Measurements from ENCODE around the gene XXYLT1.

XXYLT1 gene

DNA sequence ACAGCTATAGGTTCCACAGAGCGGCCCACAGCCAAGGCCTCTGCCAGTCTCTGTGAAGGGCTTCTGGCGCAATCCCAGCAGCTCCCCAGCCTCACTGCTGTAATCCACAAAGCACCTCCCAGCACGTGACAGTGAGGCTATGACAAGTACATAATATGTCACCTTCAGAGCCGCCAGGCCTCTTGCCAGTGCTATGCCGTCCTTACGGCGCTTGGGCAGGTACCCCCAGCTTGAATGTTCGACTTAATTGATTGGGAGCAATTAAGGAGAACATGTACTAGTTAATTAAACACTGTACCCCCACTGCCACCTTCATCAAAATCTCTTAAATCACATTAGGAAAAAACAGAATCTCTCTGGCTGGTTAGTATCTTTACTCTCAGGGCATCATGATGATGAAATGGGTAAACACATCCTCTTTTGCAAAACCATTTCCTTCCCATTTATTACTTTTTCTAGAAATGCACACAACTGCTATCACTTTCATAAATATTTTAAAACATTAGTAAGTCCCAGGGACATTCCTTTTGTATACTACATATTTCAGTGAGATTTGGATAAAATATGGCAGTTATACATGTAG, 169.9 kb downstream of the XXYLT1 start:
- Histone ChIP-seq H2AFZ (ENCODE audit: low read depth, low read length) (no peak overlapping the region), H3K4me3 (ENCODE audit: insufficient read depth in 1 of 2, low read depth in 1 of 2, low read length in 2 of 2) (no peak overlapping the region), H3K27ac (ENCODE audit: low read length, poor library complexity, severe bottlenecking) (no peak overlapping the region), H3K4ac (ENCODE audit: low read depth in 1 of 2, low read length in 2 of 2) (peak overlapping the region; percentile 20 to 86), H3K23ac (ENCODE audit: low read length in 2 of 2) (no peak overlapping the region), H3K18ac (ENCODE audit: low read depth in 1 of 2, low read length in 2 of 2) (peak overlapping the region; percentile 79 to 84), H2BK5ac (ENCODE audit: low read depth, low read length, poor library complexity, severe bottlenecking) (no peak overlapping the region), H4K91ac (ENCODE audit: low read length) (peak overlapping the region; percentile 90), H2BK120ac (ENCODE audit: low read depth, low read length) (peak overlapping the region; percentile 69), H3K4me1 (ENCODE audit: control insufficient read depth, insufficient read depth, low read depth, low read length) (peaks cover 9% of the 10 kb centered on the region), H2BK15ac (ENCODE audit: low read depth, poor library complexity, severe bottlenecking) (peak overlapping the region; percentile 44), H3K9ac (ENCODE audit: low read length) (peak overlapping the region; percentile 49), H2BK12ac (ENCODE audit: low read length in 2 of 2) (peak overlapping the region; percentile 79 to 82), H3K36me3 (ENCODE audit: control insufficient read depth in 1 of 2, insufficient read depth in 2 of 2, low read depth in 1 of 2, low read length in 2 of 2) (peaks cover 0 to 2% of the 10 kb centered on the region in 2 experiments), H3K4me2 (ENCODE audit: low read length, poor library complexity, severe bottlenecking) (no peak overlapping the region), H3K27me3 (ENCODE audit: control insufficient read depth in 1 of 2, insufficient read depth in 1 of 2, low read length in 2 of 2) (no peaks in the 10 kb centered on the region), H3K79me1 (replicated peaks; ENCODE audit: low read length, poor library complexity, severe bottlenecking) (peaks cover 3% of the 10 kb centered on the region), H4K8ac (ENCODE audit: low read length) (peak overlapping the region; percentile 83), H3K14ac (ENCODE audit: low read length in 2 of 2) (peak overlapping the region in 1 of 2 experiments; percentile 19), H2AK5ac (ENCODE audit: low read length, severe bottlenecking) (peak overlapping the region; percentile 3), H3K9me3 (ENCODE audit: control insufficient read depth, low read length) (no peaks in the 10 kb centered on the region)
- 83% methylated on average over 5 of the region's 8 CpGs for WGBS
- peak; percentile 74 for DNase-seq

DNA sequence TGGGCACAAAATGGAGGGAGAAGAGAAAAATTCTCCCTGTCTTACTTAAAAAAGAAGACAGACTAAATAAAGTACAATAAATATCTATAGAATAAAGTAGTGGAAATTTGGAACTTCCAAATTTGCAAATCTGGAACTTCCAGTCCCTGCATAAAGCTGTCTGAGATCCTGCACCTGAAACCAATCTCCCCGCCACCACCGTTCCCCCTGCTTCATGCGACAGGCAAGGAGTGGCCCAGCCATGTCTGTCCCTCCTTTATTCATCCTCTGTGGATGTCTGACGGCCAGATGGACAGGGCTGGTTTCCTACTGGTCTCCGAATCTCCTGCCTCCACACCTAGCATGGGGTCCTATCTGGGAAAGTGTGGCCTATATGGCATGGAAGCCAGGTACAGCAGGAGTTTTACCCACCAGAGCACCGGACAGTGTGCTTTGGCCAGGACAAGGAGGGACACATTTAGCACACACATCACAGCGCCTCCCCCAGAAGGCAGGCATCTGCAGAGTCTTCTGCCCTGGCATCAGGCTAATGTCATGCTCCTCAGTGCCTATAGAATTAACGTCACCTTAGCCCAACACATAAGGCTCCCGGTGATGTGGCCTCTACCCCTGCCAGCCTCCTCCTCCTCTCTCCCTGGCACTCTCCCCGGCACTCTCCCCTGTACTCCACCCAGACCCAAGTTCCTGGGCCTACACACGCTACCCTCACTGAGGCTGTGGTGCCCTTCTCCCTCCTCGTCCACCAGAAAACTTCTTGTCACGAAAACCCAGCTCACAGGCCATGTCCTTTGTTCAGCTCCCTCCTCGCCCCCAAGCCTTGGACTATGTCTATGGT, 170.8 kb downstream of the XXYLT1 start:
- H2BK12ac ChIP-seq (ENCODE audit: low read length in 2 of 2), result peak overlapping the region; percentile 79 to 93
- H3K18ac ChIP-seq (ENCODE audit: low read depth in 1 of 2, low read length in 2 of 2), result peak overlapping the region in 1 of 2 experiments; percentile 52
- H4K8ac ChIP-seq (ENCODE audit: low read length), result peak overlapping the region; percentile 83
- peaks cover 6% of the 10 kb centered on the region for H3K79me1 ChIP-seq (replicated peaks; ENCODE audit: low read length, poor library complexity, severe bottlenecking)
- peak overlapping the region in 1 of 2 experiments; percentile 44 for H3K14ac ChIP-seq (ENCODE audit: low read length in 2 of 2)
- H2BK15ac ChIP-seq (ENCODE audit: low read depth, poor library complexity, severe bottlenecking), result peak overlapping the region; percentile 75
- H2AK5ac ChIP-seq (ENCODE audit: low read length, severe bottlenecking), result no peak overlapping the region
- H2BK5ac ChIP-seq (ENCODE audit: low read depth, low read length, poor library complexity, severe bottlenecking), result no peak overlapping the region
- H3K23ac ChIP-seq (ENCODE audit: low read length in 2 of 2), result peak overlapping the region in 1 of 2 experiments; percentile 9
- H3K27me3 ChIP-seq (ENCODE audit: control insufficient read depth in 1 of 2, insufficient read depth in 1 of 2, low read length in 2 of 2), result no peaks in the 10 kb centered on the region
- H2AFZ ChIP-seq (ENCODE audit: low read depth, low read length), result no peak overlapping the region
- H4K91ac ChIP-seq (ENCODE audit: low read length), result peak overlapping the region; percentile 74
- H2BK120ac ChIP-seq (ENCODE audit: low read depth, low read length), result peak overlapping the region; percentile 39
- WGBS, result 97% methylated on average over 13 of the region's 14 CpGs
- no peak overlapping the region for H3K4me2 ChIP-seq (ENCODE audit: low read length, poor library complexity, severe bottlenecking)
- peak overlapping the region; percentile 29 to 86 for H3K4ac ChIP-seq (ENCODE audit: low read depth in 1 of 2, low read length in 2 of 2)
- no peaks in the 10 kb centered on the region for H3K9me3 ChIP-seq (ENCODE audit: control insufficient read depth, low read length)
- no peak overlapping the region for H3K27ac ChIP-seq (ENCODE audit: low read length, poor library complexity, severe bottlenecking)
- DNase-seq, result no peak
- H3K36me3 ChIP-seq (ENCODE audit: control insufficient read depth in 1 of 2, insufficient read depth in 2 of 2, low read depth in 1 of 2, low read length in 2 of 2), result peaks cover 0 to 5% of the 10 kb centered on the region in 2 experiments
- H3K4me3 ChIP-seq (ENCODE audit: insufficient read depth in 1 of 2, low read depth in 1 of 2, low read length in 2 of 2), result no peak overlapping the region
- H3K9ac ChIP-seq (ENCODE audit: low read length), result peak overlapping the region; percentile 49
- H3K4me1 ChIP-seq (ENCODE audit: control insufficient read depth, insufficient read depth, low read depth, low read length), result peaks cover 12% of the 10 kb centered on the region

DNA sequence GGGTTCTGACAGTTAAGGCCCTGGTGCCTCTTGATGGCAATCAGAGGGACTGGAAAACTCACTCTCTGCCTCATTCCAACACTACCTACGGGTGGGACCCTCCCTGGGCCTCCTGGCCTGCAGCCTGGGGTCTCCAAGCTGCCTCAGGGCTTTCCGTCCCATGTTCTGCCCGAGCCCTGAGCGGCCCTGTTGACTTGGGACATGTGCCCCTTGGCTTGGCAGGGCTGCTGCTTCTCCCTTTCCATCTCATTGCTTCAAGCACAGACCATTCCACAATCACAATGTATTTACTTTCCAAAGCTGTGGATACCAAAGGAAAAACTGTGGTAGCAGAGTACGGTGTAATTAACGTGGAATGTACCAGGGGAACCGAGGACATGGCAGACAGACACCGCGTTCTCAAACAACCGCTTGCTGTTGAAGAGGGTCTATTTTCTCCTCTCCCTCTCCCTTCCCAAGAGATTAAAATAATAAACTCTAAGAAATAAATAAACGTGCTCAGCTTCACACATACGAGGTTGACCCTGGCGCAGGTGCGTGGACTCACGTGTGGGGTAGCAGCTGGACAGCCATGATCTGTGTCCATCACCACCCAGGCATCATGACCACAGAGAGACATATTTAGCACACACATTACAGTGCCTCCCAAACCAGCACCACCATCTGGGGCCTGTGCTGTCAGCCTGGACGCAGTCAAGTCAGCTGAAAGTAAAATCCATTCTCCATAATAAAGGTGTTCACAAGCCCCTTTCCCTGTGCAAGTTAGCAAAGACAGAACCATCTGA, 172.0 kb downstream of the XXYLT1 start:
- Histone ChIP-seq H2BK120ac (ENCODE audit: low read depth, low read length) (no peak overlapping the region), H4K91ac (ENCODE audit: low read length) (no peak overlapping the region), H3K9ac (ENCODE audit: low read length) (no peak overlapping the region), H3K14ac (ENCODE audit: low read length in 2 of 2) (peak overlapping the region in 1 of 2 experiments; percentile 46), H2BK15ac (ENCODE audit: low read depth, poor library complexity, severe bottlenecking) (peak overlapping the region; percentile 82), H2AK5ac (ENCODE audit: low read length, severe bottlenecking) (no peak overlapping the region), H3K79me1 (replicated peaks; ENCODE audit: low read length, poor library complexity, severe bottlenecking) (peaks cover 9% of the 10 kb centered on the region), H3K18ac (ENCODE audit: low read depth in 1 of 2, low read length in 2 of 2) (peak overlapping the region in 1 of 2 experiments; percentile 35), H3K4me2 (ENCODE audit: low read length, poor library complexity, severe bottlenecking) (no peak overlapping the region), H2BK12ac (ENCODE audit: low read length in 2 of 2) (peak overlapping the region in 1 of 2 experiments; percentile 33), H3K36me3 (ENCODE audit: control insufficient read depth in 1 of 2, insufficient read depth in 2 of 2, low read depth in 1 of 2, low read length in 2 of 2) (peaks cover 0 to 5% of the 10 kb centered on the region in 2 experiments), H3K27me3 (ENCODE audit: control insufficient read depth in 1 of 2, insufficient read depth in 1 of 2, low read length in 2 of 2) (no peaks in the 10 kb centered on the region), H3K23ac (ENCODE audit: low read length in 2 of 2) (no peak overlapping the region), H4K8ac (ENCODE audit: low read length) (peak overlapping the region; percentile 35), H2AFZ (ENCODE audit: low read depth, low read length) (no peak overlapping the region), H2BK5ac (ENCODE audit: low read depth, low read length, poor library complexity, severe bottlenecking) (no peak overlapping the region), H3K4ac (ENCODE audit: low read depth in 1 of 2, low read length in 2 of 2) (no peak overlapping the region), H3K27ac (ENCODE audit: low read length, poor library complexity, severe bottlenecking) (no peak overlapping the region), H3K4me3 (ENCODE audit: insufficient read depth in 1 of 2, low read depth in 1 of 2, low read length in 2 of 2) (no peak overlapping the region), H3K9me3 (ENCODE audit: control insufficient read depth, low read length) (no peaks in the 10 kb centered on the region), H3K4me1 (ENCODE audit: control insufficient read depth, insufficient read depth, low read depth, low read length) (peaks cover 21% of the 10 kb centered on the region)
- no peak for DNase-seq
- 92% methylated on average over 16 of the region's 16 CpGs for WGBS
